HUES64 (cell line): ENCODE measurements around the gene PAPOLA.

Source experiments
- H3K27ac ChIP-seq: 2 replicates; pipeline ENCODE4 v1.7.0; 2013; ENCODE audit warnings: low read depth, low read length, inconsistent platforms
- H3K27me3 ChIP-seq: 2 replicates; pipeline ENCODE4 v1.6.1; 2013; ENCODE audit warnings: mild to moderate bottlenecking, low read length; ENCODE audit not compliant: insufficient read depth
- H3K36me3 ChIP-seq: 2 replicates; pipeline ENCODE4 v1.6.1; 2013; ENCODE audit warnings: mild to moderate bottlenecking, low read length; ENCODE audit not compliant: insufficient read depth
- H3K4me1 ChIP-seq: 2 replicates; pipeline ENCODE4 v1.6.1; 2013; ENCODE audit warnings: mild to moderate bottlenecking, low read length, moderate library complexity; ENCODE audit not compliant: insufficient read depth
- H3K4me3 ChIP-seq: 2 replicates; pipeline ENCODE4 v1.5.1; 2013; ENCODE audit warnings: mild to moderate bottlenecking, low read length, moderate library complexity
- H3K9ac ChIP-seq: 2 replicates; pipeline ENCODE4 v1.6.1; 2013; ENCODE audit warnings: mild to moderate bottlenecking, low read depth, low read length
- H3K9me3 ChIP-seq: 2 replicates; pipeline ENCODE4 v1.6.1; 2013; ENCODE audit warnings: low read depth, low read length; ENCODE audit not compliant: insufficient read depth
- WGBS: fragments of 150-250, 120-280 bp; methylation state at CpG from one replicate; pipeline ENCODE4 v1.1.7; 2013; ENCODE audit warnings: missing lambda C conversion rate; 5-methylcytosine and 5-hydroxymethylcytosine counted together

Gene PAPOLA

GRCh38 chr14:96565811-96566210 is 63.6 kb downstream of the PAPOLA start:
- WGBS: 95% methylated on average over 2 of the region's 2 CpGs
- Histone ChIP-seq H3K4me3 (no peak overlapping the region), H3K9me3 (no peaks in the 10 kb centered on the region), H3K27ac (no peak overlapping the region), H3K27me3 (no peaks in the 10 kb centered on the region), H3K4me1 (peaks cover 8% of the 10 kb centered on the region; the same call in 1 of the 2 replicates), H3K9ac (no peak overlapping the region), H3K36me3 (peaks cover 86% of the 10 kb centered on the region)

- Histone ChIP-seq H3K27me3 (no peaks in the 10 kb centered on the region), H3K27ac (no peak overlapping the region), H3K9ac (no peak overlapping the region), H3K36me3 (peaks cover 75% of the 10 kb centered on the region), H3K4me1 (peaks cover 13% of the 10 kb centered on the region; the same call in 1 of the 2 replicates), H3K4me3 (no peak overlapping the region), H3K9me3 (no peaks in the 10 kb centered on the region)
- 95% methylated on average over 3 of the region's 3 CpGs for WGBS
These were observed 65.2 kb downstream of the PAPOLA start for GRCh38 chr14:96567289-96567899.

GRCh38 chr14:96568621-96569020 is 66.4 kb downstream of the PAPOLA start:
- no peaks in the 10 kb centered on the region for H3K27me3 ChIP-seq
- peaks cover 25% of the 10 kb centered on the region for H3K4me1 ChIP-seq
- H3K36me3 ChIP-seq: peaks cover 63% of the 10 kb centered on the region
- H3K4me3 ChIP-seq: no peak overlapping the region
- no peak overlapping the region for H3K27ac ChIP-seq
- H3K9ac ChIP-seq: no peak overlapping the region
- H3K9me3 ChIP-seq: no peaks in the 10 kb centered on the region

GRCh38 chr14:96571311-96571710 is 69.1 kb downstream of the PAPOLA start:
- H3K27ac ChIP-seq: no peak overlapping the region
- H3K27me3 ChIP-seq: no peaks in the 10 kb centered on the region
- peaks cover 36% of the 10 kb centered on the region for H3K36me3 ChIP-seq
- H3K9me3 ChIP-seq: no peaks in the 10 kb centered on the region
- H3K4me3 ChIP-seq: no peak overlapping the region
- H3K9ac ChIP-seq: no peak overlapping the region
- WGBS: 97% methylated on average over 4 of the region's 4 CpGs
- peaks cover 33% of the 10 kb centered on the region for H3K4me1 ChIP-seq

GRCh38 chr14:96573473-96574100 is 71.4 kb downstream of the PAPOLA start:
- Histone ChIP-seq H3K9ac (no peak overlapping the region), H3K9me3 (no peaks in the 10 kb centered on the region), H3K4me1 (peaks cover 33% of the 10 kb centered on the region), H3K36me3 (peaks cover 13% of the 10 kb centered on the region), H3K27ac (peak overlapping the region; percentile 25; the same call in 1 of the 2 replicates), H3K27me3 (no peaks in the 10 kb centered on the region), H3K4me3 (no peak overlapping the region)
- 91% methylated on average over 5 of the region's 5 CpGs for WGBS

GRCh38 chr14:96574171-96574632 is 72.0 kb downstream of the PAPOLA start:
- H3K9ac ChIP-seq: no peak overlapping the region
- peaks cover 33% of the 10 kb centered on the region for H3K4me1 ChIP-seq
- H3K27ac ChIP-seq: peak overlapping the region; percentile 25; the same call in 1 of the 2 replicates
- no peaks in the 10 kb centered on the region for H3K27me3 ChIP-seq
- no peak overlapping the region for H3K4me3 ChIP-seq
- no peaks in the 10 kb centered on the region for H3K9me3 ChIP-seq
- H3K36me3 ChIP-seq: peaks cover 12% of the 10 kb centered on the region
- 98% methylated on average over 2 of the region's 2 CpGs for WGBS

GRCh38 chr14:96574633-96575632 is 72.8 kb downstream of the PAPOLA start:
- 90% methylated on average over 5 of the region's 6 CpGs for WGBS
- H3K9ac ChIP-seq: no peak overlapping the region
- no peaks in the 10 kb centered on the region for H3K27me3 ChIP-seq
- H3K4me3 ChIP-seq: no peak overlapping the region
- H3K4me1 ChIP-seq: peaks cover 32% of the 10 kb centered on the region
- H3K36me3 ChIP-seq: peaks cover 9% of the 10 kb centered on the region
- no peaks in the 10 kb centered on the region for H3K9me3 ChIP-seq
- H3K27ac ChIP-seq: peak overlapping the region; percentile 25; the same call in 1 of the 2 replicates

- Histone ChIP-seq H3K9ac (no peak overlapping the region), H3K27me3 (no peaks in the 10 kb centered on the region), H3K9me3 (no peaks in the 10 kb centered on the region), H3K27ac (no peak overlapping the region), H3K4me1 (peaks cover 20% of the 10 kb centered on the region), H3K4me3 (no peak overlapping the region), H3K36me3 (peaks cover 3% of the 10 kb centered on the region; the same call in 1 of the 2 replicates)
- WGBS: 96% methylated on average over 6 of the region's 6 CpGs
These were observed 74.2 kb downstream of the PAPOLA start for GRCh38 chr14:96576359-96576758.

GRCh38 chr14:96576937-96577336 is 74.8 kb downstream of the PAPOLA start:
- no peaks in the 10 kb centered on the region for H3K27me3 ChIP-seq
- no peaks in the 10 kb centered on the region for H3K9me3 ChIP-seq
- no peak overlapping the region for H3K4me3 ChIP-seq
- H3K9ac ChIP-seq: no peak overlapping the region
- peaks cover 2% of the 10 kb centered on the region; the same call in 1 of the 2 replicates for H3K36me3 ChIP-seq
- H3K27ac ChIP-seq: no peak overlapping the region
- peaks cover 20% of the 10 kb centered on the region for H3K4me1 ChIP-seq
- WGBS: 94% methylated on average over 3 of the region's 3 CpGs

GRCh38 chr14:96578619-96579018 is 76.4 kb downstream of the PAPOLA start:
- Histone ChIP-seq H3K4me1 (peaks cover 8% of the 10 kb centered on the region), H3K27me3 (no peaks in the 10 kb centered on the region), H3K36me3 (no peaks in the 10 kb centered on the region), H3K9me3 (no peaks in the 10 kb centered on the region), H3K9ac (no peak overlapping the region), H3K4me3 (no peak overlapping the region), H3K27ac (no peak overlapping the region)
- WGBS: 95% methylated on average over 6 of the region's 6 CpGs

- no peaks in the 10 kb centered on the region for H3K9me3 ChIP-seq
- H3K27me3 ChIP-seq: no peaks in the 10 kb centered on the region
- no peak overlapping the region for H3K27ac ChIP-seq
- WGBS: 94% methylated on average over 6 of the region's 6 CpGs
- H3K4me3 ChIP-seq: no peak overlapping the region
- no peak overlapping the region for H3K9ac ChIP-seq
- H3K36me3 ChIP-seq: no peaks in the 10 kb centered on the region
- H3K4me1 ChIP-seq: peaks cover 2% of the 10 kb centered on the region; the same call in 1 of the 2 replicates
These were observed 77.2 kb downstream of the PAPOLA start for GRCh38 chr14:96579358-96579757.
